HTR-8/SVneo (cell line): ENCODE measurements around the gene MMP24.

Experiments used
- DNase-seq: peaks from one replicate; pipeline ENCODE4 v3.0.0; 2011; ENCODE audit warnings: low spot score, mixed read lengths; ENCODE audit not compliant: insufficient read length
- FAIRE-seq: peaks from 2 replicates; lab custom pipeline; 2011; peaks lifted over from hg19 to GRCh38; lab: Jason Lieb, UNC

MMP24 gene

GRCh38 chr20:35290186-35290886 is 63.8 kb downstream of the MMP24 start:
- FAIRE-seq: no peak
- no peak for DNase-seq

DNA sequence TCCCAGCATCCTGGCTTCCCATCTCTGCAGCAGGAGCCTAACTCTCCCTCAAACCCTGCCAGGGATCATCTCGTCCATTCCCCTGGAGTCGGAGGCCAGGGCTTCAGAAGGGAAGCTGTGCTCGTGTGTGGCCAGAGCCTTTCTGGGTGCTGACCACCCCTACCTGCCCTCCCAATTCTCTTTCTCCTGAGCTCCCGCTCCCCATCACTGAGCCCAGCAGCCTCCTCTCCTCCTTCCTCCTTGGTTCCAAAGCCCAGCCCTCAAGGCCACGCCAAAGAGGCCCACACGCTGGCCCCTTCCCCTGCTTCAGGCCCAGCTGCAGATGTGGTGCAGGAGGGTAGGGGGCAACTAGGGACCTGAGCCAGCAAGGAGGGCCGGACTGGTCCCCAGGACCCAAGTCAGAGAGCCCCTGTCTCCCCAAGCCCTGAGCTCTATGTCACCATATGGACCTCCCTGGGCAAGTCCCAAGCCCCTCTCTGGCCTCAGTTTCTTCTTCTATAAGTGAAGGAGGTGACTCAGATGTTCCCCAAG is 64.5 kb downstream of the MMP24 start:
- no peak for DNase-seq
- FAIRE-seq: no peak

DNA sequence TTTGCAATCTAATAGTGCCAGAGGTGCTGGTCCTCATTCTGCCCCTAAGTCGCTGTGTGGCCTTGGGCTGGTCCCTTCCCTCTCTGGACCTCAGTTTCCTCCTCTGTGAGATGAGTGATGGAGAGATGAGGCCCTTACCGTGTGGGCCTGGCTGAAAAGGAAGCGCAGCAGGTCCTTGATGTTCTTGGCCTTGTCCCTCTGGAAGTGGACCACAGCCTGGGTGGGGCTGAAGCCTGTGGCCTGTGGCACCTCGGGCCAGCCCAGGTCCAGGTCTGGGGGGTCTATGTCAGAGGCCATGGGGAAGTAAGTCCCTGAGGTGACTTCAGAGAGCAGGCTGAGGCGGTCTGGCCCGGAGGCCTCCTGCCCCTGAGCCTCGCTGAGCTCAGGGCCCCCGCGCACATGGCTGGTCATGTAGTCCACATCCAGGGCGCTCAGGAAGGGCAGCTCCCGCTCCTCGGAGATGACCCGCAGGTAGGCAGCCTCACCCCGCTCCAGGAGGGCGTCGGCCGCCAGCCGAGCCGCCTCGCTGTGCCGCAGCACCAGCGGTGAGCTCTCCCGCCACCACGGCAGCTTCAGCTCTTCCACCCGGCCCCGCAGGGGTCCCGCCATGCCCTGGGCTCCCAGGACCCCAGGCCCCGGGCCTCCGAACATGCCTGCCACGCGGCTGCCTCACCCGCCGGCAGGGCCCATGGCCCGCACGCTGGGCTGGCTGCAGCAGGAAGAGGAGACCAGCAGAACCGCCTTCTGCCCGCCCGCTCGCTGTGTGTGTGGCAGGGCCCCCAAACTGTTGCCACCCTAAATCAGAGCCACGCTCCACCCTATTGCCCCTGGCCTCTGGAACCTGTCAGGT is 65.4 kb downstream of the MMP24 start, which contains the start of gene FAM83C:
FAM83C (minus strand) TSS at position 772 of the 850 bp plus-strand sequence; CDS start at position 651, 121 bp downstream.
- no peak for DNase-seq

GRCh38 chr20:35292504-35293285 is 66.2 kb downstream of the MMP24 start:
- no peak for DNase-seq
- FAIRE-seq: peak; percentile 69

More for the DNA sequence above, 65.4 kb downstream of the MMP24 start, which contains the start of gene FAM83C:
- no peak for FAIRE-seq

DNA sequence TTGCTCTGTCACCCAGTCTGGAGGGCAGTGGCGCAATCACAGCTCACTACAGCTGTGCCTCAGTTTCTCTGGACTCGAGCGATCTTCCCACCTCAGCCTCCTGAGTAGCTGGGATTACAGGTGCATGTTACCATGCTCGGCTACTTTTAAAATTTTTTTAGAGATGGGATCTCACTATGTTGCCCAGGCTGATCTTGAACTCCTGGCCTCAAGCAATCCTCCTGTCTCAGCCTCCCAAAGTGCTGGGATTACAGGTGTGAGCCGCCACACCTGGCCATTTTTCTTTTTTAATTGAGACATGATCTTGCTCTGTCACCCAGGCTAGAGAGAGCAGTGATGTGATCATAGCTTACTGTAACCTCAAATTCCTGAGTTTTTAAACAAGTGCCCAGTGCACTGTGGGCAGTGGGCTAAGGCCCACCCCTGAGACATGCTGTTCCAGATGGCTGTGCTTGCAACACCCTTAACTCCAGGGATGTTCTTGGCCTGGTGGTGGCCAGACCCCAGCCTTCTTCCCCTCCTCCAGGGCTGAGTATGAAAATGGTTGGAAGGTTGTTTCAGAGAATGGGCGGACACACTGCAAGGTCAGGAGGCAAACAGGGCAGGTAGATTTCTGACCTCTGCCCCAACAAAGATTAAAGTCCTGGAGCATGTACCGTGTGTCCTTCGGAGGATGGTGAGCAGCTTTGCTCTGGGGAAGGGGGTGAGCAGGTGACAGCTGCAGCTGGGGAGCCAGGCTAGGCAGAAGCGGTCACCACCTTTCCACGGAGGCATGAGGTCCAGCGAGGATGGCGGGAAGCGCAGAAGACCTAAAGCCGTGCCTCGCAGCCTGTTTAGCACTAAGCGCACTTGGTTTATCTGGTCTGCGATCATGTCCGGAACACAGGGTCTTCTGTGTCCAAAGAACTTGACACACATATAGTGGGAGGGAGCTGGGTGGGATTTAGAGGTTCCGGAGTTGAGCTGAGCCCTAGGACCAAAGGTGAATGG is 67.1 kb downstream of the MMP24 start:
- FAIRE-seq (no peak), DNase-seq (no peak)

- DNase-seq (no peak), FAIRE-seq (no peak)
Measured at GRCh38 chr20:35294293-35294685, 67.8 kb downstream of the MMP24 start.

DNA sequence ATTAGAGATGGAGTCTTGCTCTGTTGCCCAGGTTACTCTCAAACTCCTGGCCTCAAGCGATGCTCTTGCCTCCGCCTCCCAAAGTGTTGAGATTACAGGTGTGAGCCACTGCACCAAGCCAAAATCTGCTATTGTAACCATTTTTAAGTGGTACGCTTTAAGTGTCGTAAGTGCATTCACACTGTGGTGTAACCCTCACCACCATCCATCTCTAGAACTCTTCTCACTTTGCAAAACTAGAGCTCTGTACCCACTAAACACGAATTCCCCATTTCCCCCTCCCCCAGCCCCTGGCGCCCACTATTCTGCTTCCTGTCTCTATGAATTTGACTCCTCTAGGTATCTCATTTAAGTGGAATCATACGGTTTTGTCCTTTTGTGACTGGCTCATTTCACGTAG is 68.6 kb downstream of the MMP24 start:
- DNase-seq (no peak), FAIRE-seq (no peak)

- FAIRE-seq (peak; percentile 23), DNase-seq (no peak)
Measured at GRCh38 chr20:35295674-35296073, 69.2 kb downstream of the MMP24 start.

- FAIRE-seq (no peak), DNase-seq (no peak)
Measured at GRCh38 chr20:35296101-35296554, 69.6 kb downstream of the MMP24 start.

GRCh38 chr20:35297155-35297554 is 70.7 kb downstream of the MMP24 start:
- FAIRE-seq (no peak), DNase-seq (no peak)

GRCh38 chr20:35297740-35298139 is 71.2 kb downstream of the MMP24 start:
- no peak for DNase-seq
- no peak for FAIRE-seq

DNA sequence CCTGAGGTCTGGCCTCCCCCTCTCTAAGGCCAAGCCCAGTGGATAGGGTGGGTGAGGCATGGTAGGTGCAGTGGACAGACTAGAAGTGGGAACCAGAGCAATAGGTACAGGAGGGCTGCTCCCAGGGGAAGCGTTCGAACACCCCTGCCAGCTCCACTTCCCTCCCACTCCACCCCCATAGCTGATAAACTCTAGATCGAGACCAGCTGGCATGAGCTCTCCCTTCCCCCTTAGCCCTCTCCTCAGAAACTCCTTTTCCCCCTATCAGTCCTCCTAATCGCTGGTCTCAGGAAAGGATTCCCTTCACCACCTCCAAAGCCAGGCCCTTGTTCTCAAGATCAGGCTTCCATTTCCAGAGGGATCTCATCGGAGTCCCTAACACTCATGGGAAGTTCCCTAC is 71.8 kb downstream of the MMP24 start:
- DNase-seq (no peak), FAIRE-seq (no peak)

DNA sequence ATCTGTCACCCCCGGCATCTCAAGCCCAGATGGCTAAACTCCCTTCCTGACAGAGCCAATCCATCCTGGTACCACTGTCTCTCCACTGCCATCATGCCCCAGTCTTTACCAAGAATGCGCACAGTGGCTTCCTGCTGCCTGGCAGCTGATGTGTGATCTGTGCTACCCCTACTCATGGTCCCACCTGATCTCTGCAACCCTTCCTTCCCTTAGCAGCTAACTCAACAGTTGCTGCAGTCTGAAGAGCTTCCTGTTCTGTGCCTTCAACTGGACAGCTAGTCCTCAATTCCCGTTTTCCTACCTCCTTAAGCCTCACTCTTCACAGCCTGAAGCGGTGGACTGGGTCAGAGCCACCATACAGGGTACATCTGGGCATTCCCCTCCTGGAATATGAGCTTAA is 73.3 kb downstream of the MMP24 start:
- FAIRE-seq: no peak
- no peak for DNase-seq

- FAIRE-seq (no peak), DNase-seq (no peak)
Measured at GRCh38 chr20:35300469-35301262, 74.2 kb downstream of the MMP24 start.

DNA sequence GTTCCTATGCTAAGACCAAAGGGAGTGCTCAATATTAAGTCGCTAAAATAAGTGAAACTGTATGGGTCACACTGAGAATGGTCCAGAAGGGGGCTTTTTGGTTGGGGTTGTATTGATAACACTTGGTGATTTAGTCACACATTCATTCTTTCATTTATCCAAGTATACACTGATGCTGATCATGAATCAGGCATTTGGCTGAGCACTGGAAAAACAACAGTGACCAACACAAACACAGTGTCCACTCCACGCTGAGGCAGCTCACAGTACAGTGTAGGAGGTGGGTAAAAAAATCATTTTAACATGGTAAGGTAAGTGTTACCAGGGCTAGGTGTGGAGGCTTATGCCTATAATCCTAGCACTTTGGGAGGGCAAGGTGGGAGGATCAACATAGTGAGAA is 74.9 kb downstream of the MMP24 start:
- FAIRE-seq (no peak), DNase-seq (no peak)

DNA sequence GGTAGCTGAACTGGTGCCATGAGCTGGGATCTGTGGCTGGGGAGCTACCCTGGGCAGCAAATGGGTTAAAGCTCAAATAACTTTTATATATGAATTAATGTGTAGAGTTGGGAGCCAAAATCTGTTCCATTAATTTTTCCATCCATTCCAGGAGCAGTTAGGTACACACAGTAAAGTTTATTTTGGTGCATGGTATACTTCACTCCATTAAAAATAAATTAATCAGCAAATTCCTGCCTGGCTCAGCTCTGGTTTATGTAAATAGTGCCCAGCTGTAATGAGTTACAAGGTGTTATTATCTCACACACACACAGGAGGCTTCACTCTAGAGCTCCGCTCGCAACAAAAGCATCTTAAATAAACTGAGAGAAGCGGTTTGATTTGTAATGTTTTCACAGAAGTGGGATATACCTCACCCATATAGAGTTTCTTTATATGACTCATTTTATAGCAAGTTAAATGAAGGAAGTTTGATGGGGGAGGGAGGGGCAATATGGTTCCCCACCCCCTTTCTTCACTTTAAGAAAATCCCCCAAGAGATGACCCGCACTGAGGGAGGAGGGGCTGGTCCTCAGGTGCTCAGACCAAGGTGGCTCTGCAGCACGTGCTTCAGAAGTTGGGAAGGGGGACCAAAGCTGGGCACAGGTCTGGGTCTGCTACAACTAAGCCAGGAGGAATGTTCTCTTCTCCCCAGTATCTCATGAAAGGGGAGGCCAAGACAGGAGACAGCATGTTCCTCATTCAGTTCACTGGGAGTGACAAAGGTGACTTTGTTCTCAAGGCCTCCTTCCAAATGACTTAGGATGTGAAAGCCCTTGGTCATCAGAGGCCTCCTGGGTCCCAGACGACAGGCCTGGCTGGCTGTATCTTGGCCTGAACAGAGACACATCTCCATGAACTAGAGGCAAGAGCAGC is 76.2 kb downstream of the MMP24 start:
- DNase-seq (no peak), FAIRE-seq (no peak)

DNA sequence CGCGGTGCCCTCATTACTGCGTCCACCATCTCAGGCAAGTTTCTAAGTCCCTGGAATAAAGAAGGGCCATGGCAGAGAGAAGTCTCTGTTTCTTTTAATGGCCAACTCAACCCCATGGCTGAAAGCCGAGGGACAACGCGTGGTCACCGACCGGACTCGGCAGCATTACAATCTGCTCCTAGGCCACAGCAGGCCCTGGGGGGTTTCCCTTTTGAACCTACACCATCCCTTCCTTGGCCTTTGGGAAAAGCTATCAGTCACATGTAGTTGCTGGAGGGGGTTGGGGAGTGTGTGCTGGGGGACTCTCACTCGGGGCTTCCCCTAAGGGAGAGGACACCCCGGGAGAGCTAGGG is 76.9 kb downstream of the MMP24 start:
- DNase-seq (no peak), FAIRE-seq (no peak)
